Upper lobe of right lung (tissue), 1 donor: ENCODE results near the gene PIK3AP1. TPM values are rescaled to one million over a fixed set of nuclear protein-coding genes. Genes with fewer than 3 reads are reported as not detected.
A peak's percentile ranks its signal among the peaks of the same experiment; 100 is the strongest.

Experiments used
- ATAC-seq: fragments of 200-7000 bp; cut with Tn5 transposase; one replicate; pipeline ENCODE4 v1.9.1; 2020; ENCODE audit warnings: mild to moderate bottlenecking, moderate library complexity
- DNase-seq: peaks from one replicate; pipeline ENCODE4 v3.0.0-alpha.2; 2020
- H3K27ac ChIP-seq: fragments of 200-600 bp; one replicate; pipeline ENCODE4 v1.8.0; 2022
- H3K27me3 ChIP-seq: fragments of 200-600 bp; one replicate; pipeline ENCODE4 v1.8.0; 2022; ENCODE audit warnings: mild to moderate bottlenecking
- H3K36me3 ChIP-seq: fragments of 200-600 bp; one replicate; pipeline ENCODE4 v1.8.0; 2022
- H3K4me1 ChIP-seq: fragments of 200-600 bp; one replicate; pipeline ENCODE4 v1.8.0; 2022
- H3K4me3 ChIP-seq: fragments of 200-600 bp; one replicate; pipeline ENCODE4 v1.8.0; 2022; ENCODE audit warnings: mild to moderate bottlenecking
- H3K9me3 ChIP-seq: fragments of 200-600 bp; one replicate; pipeline ENCODE4 v1.8.0; 2022
- CTCF ChIP-seq: fragments of 200-600 bp; IDR thresholded peaks from one replicate; pipeline ENCODE4 v1.8.0; 2022; ENCODE audit warnings: antibody characterized with exemption
- intact Hi-C: fragments of 100-400 bp; cut with DNase I; formaldehyde crosslinking; loops from one replicate; pipeline ENCODE4 v1.11.0; 2022
- total RNA-seq: library from RNA; stranded (reverse); fragmentation: NEBNext Ultra II Directional; extraction: Animal tissue kit (Norgen Biotek cat#: 25700); gene quantifications from one replicate; pipeline ENCODE4 v1.2.1, GENCODE V29; 2021
- donor health status: DM: no; HTN: yes; CAD: no; lungs with severe emphysema.

The PIK3AP1 gene
- total RNA-seq, 1 donor from 2014 or later, result 65.2 TPM

GRCh38 chr10:96637709-96638108 lies 82.6 kb downstream of the PIK3AP1 start:
- no peak for TF ChIP-seq CTCF
- ATAC-seq (no peak), DNase-seq (no peak)
- no peaks in the 10 kb centered on the region for H3K9me3 ChIP-seq
- H3K4me1 ChIP-seq, result no peaks in the 10 kb centered on the region
- H3K27ac ChIP-seq, result no peak overlapping the region
- intact Hi-C loops, result no loop called here
- H3K4me3 ChIP-seq, result no peak overlapping the region
- H3K27me3 ChIP-seq, result peaks cover 5% of the 10 kb centered on the region
- H3K36me3 ChIP-seq, result no peaks in the 10 kb centered on the region

DNA sequence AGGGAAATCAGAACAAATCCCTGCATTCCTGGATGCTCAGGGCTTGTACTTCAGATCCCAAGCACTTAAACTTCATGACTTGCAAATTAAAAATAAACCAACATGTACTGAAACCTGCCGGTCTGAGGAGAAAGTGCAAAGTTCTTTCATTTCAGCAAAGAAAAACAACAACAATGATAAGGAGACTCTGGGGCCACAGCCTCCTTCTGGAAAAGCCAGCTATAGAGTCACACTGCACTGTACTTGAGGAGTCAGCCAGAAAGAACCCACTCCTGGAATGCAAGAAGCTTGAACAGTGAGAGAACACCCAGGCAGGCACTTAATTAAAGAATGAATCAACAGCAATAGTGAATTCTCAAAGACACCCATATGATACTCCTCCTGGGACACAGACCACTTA lies 83.8 kb downstream of the PIK3AP1 start:
- intact Hi-C loops, result no loop called here
- no peak overlapping the region for H3K4me3 ChIP-seq
- no peak for ATAC-seq
- no peak overlapping the region for H3K27ac ChIP-seq
- no peak for TF ChIP-seq CTCF
- no peaks in the 10 kb centered on the region for H3K36me3 ChIP-seq
- peaks cover 5% of the 10 kb centered on the region for H3K27me3 ChIP-seq
- no peaks in the 10 kb centered on the region for H3K4me1 ChIP-seq
- H3K9me3 ChIP-seq, result no peaks in the 10 kb centered on the region
- DNase-seq, result no peak

- Histone ChIP-seq H3K4me1 (no peaks in the 10 kb centered on the region), H3K27ac (no peak overlapping the region), H3K9me3 (no peaks in the 10 kb centered on the region), H3K36me3 (no peaks in the 10 kb centered on the region), H3K27me3 (peaks cover 5% of the 10 kb centered on the region), H3K4me3 (no peak overlapping the region)
- ATAC-seq (peak; percentile 38), DNase-seq (no peak)
- intact Hi-C loops, result no loop called here
- TF ChIP-seq CTCF, result no peak
These were observed 87.2 kb downstream of the PIK3AP1 start for GRCh38 chr10:96632974-96633710.

DNA sequence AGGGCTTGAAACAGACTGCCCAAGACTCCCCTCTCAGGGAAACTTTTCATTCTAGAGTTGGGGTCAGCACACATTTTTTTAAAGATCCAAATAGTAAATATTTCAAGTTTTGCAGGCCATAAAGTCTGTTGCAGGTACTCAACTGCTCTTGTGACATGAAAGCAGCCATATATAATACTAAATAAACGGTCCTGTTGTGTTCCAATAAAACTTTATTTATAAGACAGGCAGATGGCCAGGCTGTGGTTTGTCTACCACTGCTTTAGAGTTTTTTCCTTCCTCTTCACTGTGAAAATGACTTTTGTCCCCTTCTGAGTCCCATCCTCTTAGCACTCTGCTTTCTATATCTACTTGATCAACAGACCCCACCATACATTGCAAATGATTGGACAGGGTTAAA lies 93.0 kb downstream of the PIK3AP1 start:
- ATAC-seq (no peak), DNase-seq (no peak)
- Histone ChIP-seq H3K27me3 (no peaks in the 10 kb centered on the region), H3K9me3 (no peaks in the 10 kb centered on the region), H3K27ac (no peak overlapping the region), H3K36me3 (peaks cover 12% of the 10 kb centered on the region), H3K4me3 (no peak overlapping the region), H3K4me1 (no peaks in the 10 kb centered on the region)
- TF ChIP-seq CTCF, result no peak
- intact Hi-C loops, result no loop called here

DNA sequence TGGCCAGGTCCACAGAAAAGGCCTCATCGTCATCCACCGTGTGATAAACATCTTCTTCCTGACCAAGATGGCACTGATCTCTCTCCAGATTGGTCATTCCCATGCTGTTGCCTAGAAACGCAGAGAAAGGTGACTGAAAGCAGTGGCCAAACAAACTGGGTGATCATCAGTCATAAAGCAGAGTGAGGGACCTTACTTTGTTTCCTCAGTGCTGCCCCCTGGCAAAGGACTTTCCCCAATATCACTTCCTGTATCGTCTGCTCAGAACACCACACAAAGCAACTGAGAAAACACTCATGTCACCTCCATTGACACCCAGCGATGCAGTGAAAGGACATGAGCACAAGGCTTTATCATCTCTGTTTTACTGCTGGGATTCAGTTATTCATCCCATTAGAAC lies 93.5 kb downstream of the PIK3AP1 start:
- Histone ChIP-seq H3K4me3 (no peak overlapping the region), H3K27me3 (no peaks in the 10 kb centered on the region), H3K9me3 (no peaks in the 10 kb centered on the region), H3K36me3 (peaks cover 12% of the 10 kb centered on the region), H3K27ac (no peak overlapping the region), H3K4me1 (no peaks in the 10 kb centered on the region)
- DNase-seq, result no peak
- no peak for ATAC-seq
- intact Hi-C loops, result no loop called here
- no peak for TF ChIP-seq CTCF

DNA sequence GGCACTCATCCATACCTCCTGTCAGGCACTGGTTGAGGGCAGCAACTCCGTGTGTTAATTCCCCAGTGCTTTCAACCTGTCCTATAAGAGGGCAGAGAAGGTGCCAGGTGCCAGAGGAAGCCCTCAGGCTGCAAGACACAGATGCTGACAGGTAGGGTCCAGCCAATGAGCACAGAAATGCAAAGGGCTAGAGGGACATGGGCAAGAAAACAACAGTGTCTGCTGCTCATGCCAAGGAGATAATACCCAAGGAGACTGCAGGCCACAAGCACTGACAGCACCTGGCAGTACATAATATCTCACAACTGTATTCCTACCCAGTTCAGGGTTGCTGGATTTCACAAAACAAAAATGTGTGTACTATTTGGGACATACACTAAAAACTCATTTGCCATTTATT lies 95.1 kb downstream of the PIK3AP1 start:
- intact Hi-C loops, result no loop called here
- DNase-seq (no peak), ATAC-seq (no peak)
- no peaks in the 10 kb centered on the region for H3K4me1 ChIP-seq
- TF ChIP-seq CTCF, result no peak
- peaks cover 12% of the 10 kb centered on the region for H3K36me3 ChIP-seq
- no peaks in the 10 kb centered on the region for H3K9me3 ChIP-seq
- H3K4me3 ChIP-seq, result no peak overlapping the region
- no peaks in the 10 kb centered on the region for H3K27me3 ChIP-seq
- no peak overlapping the region for H3K27ac ChIP-seq
